ENCODE results near the gene TAF1D. TPM values are rescaled to one million over a fixed set of nuclear protein-coding genes. Genes with fewer than 3 reads are reported as not detected.

The TAF1D gene
- total RNA-seq, 1 donor from 2014 or later: 142 TPM

DNA sequence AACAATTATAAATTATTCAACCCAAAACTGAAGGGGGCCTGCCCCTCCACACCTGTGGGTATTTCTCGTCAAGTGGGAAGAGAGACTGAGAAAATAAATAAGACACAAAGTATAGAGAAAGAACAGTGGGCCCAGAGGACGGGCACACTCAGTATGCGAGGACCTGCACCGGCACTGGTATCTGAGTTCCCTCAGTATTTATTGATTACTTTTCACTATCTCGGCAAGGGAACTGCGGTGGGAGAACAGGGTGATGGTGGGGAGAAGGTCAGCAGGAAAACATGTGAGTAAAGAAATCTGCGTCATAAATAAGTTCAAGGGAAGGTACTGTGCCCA, 3.3 kb upstream of the TAF1D start:
- H3K36me3 ChIP-seq (ENCODE audit: control insufficient read depth, insufficient read depth, low read length): no peaks in the 10 kb centered on the region
- H3K27me3 ChIP-seq (ENCODE audit: control insufficient read depth, insufficient read depth, low read length): no peaks in the 10 kb centered on the region
- TF ChIP-seq, protein P1, sequence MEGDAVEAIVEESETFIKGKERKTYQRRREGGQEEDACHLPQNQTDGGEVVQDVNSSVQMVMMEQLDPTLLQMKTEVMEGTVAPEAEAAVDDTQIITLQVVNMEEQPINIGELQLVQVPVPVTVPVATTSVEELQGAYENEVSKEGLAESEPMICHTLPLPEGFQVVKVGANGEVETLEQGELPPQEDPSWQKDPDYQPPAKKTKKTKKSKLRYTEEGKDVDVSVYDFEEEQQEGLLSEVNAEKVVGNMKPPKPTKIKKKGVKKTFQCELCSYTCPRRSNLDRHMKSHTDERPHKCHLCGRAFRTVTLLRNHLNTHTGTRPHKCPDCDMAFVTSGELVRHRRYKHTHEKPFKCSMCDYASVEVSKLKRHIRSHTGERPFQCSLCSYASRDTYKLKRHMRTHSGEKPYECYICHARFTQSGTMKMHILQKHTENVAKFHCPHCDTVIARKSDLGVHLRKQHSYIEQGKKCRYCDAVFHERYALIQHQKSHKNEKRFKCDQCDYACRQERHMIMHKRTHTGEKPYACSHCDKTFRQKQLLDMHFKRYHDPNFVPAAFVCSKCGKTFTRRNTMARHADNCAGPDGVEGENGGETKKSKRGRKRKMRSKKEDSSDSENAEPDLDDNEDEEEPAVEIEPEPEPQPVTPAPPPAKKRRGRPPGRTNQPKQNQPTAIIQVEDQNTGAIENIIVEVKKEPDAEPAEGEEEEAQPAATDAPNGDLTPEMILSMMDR (IDR thresholded peaks at IDR 0.05; ENCODE audit: insufficient read depth, low read length, poor library complexity, severe bottlenecking): no peak
- no peak overlapping the region for H3K4me3 ChIP-seq (ENCODE audit: low read depth, low read length)
- no peak for DNase-seq (ENCODE audit: low read depth)

GRCh38 chr11:93743291-93743690, 2.0 kb upstream of the TAF1D start:
- DNase-seq (ENCODE audit: low read depth): no peak
- TF ChIP-seq, protein P1 (IDR thresholded peaks at IDR 0.05; ENCODE audit: insufficient read depth, low read length, poor library complexity, severe bottlenecking): no peak
- Histone ChIP-seq H3K4me3 (ENCODE audit: low read depth, low read length) (no peak overlapping the region), H3K36me3 (ENCODE audit: control insufficient read depth, insufficient read depth, low read length) (no peaks in the 10 kb centered on the region), H3K27me3 (ENCODE audit: control insufficient read depth, insufficient read depth, low read length) (no peaks in the 10 kb centered on the region)

DNA sequence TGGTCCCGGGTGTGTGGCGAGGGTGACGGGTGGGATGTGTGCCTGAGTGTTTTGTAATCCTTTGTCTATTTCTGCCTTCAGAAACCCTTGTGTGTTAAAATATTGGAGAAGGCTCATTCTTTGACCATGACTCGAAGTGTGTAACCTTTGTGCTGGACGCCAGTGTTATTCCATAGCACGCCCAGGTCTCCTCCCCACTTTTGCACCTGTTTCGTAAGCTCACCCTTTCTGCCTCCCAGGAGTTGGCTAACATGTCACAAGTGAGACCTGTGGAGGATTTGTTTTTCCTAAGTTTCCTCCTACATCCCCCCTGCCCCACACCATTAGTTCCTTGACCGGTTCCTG, 559 bp upstream of the TAF1D start:
- H3K27me3 ChIP-seq (ENCODE audit: control insufficient read depth, insufficient read depth, low read length): no peaks in the 10 kb centered on the region
- peak overlapping the region; percentile 98 for H3K4me3 ChIP-seq (ENCODE audit: low read depth, low read length)
- DNase-seq (ENCODE audit: low read depth): peak; percentile 62
- no peaks in the 10 kb centered on the region for H3K36me3 ChIP-seq (ENCODE audit: control insufficient read depth, insufficient read depth, low read length)
- TF ChIP-seq, protein P1 (IDR thresholded peaks at IDR 0.05; ENCODE audit: insufficient read depth, low read length, poor library complexity, severe bottlenecking): no peak

GRCh38 chr11:93740730-93741093, 583 bp downstream of the TAF1D start:
- Histone ChIP-seq H3K27me3 (ENCODE audit: control insufficient read depth, insufficient read depth, low read length) (no peaks in the 10 kb centered on the region), H3K36me3 (ENCODE audit: control insufficient read depth, insufficient read depth, low read length) (no peaks in the 10 kb centered on the region), H3K4me3 (ENCODE audit: low read depth, low read length) (peak overlapping the region; percentile 98)
- TF ChIP-seq, protein P1 (IDR thresholded peaks at IDR 0.05; ENCODE audit: insufficient read depth, low read length, poor library complexity, severe bottlenecking): no peak
- no peak for DNase-seq (ENCODE audit: low read depth)

DNA sequence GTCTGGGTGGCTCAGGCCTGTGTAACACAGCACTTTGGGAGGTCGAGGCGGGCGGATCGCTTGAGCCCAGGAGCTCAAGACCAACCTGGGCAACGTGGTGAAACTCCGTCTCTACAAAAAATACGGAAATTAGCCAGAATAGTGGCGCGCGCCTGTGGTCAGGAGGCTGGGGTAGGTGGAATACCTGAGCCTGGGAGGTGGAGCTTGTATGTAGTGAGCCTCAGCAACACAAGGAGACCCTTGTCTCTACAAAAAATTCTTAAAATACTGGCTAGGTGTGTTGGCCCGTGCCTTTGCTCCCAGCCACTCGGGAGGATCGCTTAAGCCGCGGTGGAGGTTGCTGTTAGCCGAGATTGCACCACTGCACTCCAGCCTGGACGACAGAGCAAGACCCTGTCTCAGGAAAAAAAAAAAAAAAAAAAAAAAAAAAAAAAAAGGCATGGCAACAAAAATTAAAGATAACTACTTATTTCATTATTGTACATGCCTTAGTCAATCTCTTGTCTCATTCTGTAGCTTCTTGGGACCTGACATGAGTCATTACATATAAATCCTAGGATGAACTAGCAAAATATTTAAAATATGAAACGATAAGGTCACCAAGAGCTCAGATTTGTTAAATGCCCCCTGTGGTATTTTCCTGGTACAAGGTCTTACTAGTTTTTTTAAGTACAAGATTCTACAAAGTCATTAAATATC, 1.1 kb downstream of the TAF1D start:
- no peaks in the 10 kb centered on the region for H3K27me3 ChIP-seq (ENCODE audit: control insufficient read depth, insufficient read depth, low read length)
- no peak for DNase-seq (ENCODE audit: low read depth)
- TF ChIP-seq, protein P1 (IDR thresholded peaks at IDR 0.05; ENCODE audit: insufficient read depth, low read length, poor library complexity, severe bottlenecking): no peak
- H3K36me3 ChIP-seq (ENCODE audit: control insufficient read depth, insufficient read depth, low read length): no peaks in the 10 kb centered on the region
- peak overlapping the region; percentile 98 for H3K4me3 ChIP-seq (ENCODE audit: low read depth, low read length)

GRCh38 chr11:93738647-93739081, 2.6 kb downstream of the TAF1D start:
- Histone ChIP-seq H3K4me3 (ENCODE audit: low read depth, low read length) (peak overlapping the region; percentile 98), H3K36me3 (ENCODE audit: control insufficient read depth, insufficient read depth, low read length) (no peaks in the 10 kb centered on the region), H3K27me3 (ENCODE audit: control insufficient read depth, insufficient read depth, low read length) (no peaks in the 10 kb centered on the region)
- no peak for DNase-seq (ENCODE audit: low read depth)
- TF ChIP-seq, protein P1 (IDR thresholded peaks at IDR 0.05; ENCODE audit: insufficient read depth, low read length, poor library complexity, severe bottlenecking): no peak
